PFSK-1 (cell line): Measurements from ENCODE around the gene RAB9A.

Experiments used
- POLR2AphosphoS5 ChIP-seq: IDR thresholded peaks from 2 replicates; pipeline ENCODE4 v1.6.1; 2012; ENCODE audit warnings: low read depth, mild to moderate bottlenecking, control low read depth, low read length, moderate library complexity
- TAF1 ChIP-seq: IDR thresholded peaks from 2 replicates; pipeline ENCODE4 v1.6.1; 2012; ENCODE audit warnings: low read length, control low read depth, borderline replicate concordance; ENCODE audit not compliant: insufficient read depth
- TF ChIP-seq, protein P1 (sequence below), 2 experiments: IDR thresholded peaks; 2 replicates each; pipeline versions ENCODE4 v1.6.1 to v1.8.0; 2011 to 2012; ENCODE audit warnings: low read depth in 2 of 2, low read length in 2 of 2, control low read depth in 1 of 2, inconsistent platforms in 1 of 2, mild to moderate bottlenecking in 1 of 2, moderate library complexity in 1 of 2; ENCODE audit not compliant: insufficient read depth in 1 of 2

DNA sequence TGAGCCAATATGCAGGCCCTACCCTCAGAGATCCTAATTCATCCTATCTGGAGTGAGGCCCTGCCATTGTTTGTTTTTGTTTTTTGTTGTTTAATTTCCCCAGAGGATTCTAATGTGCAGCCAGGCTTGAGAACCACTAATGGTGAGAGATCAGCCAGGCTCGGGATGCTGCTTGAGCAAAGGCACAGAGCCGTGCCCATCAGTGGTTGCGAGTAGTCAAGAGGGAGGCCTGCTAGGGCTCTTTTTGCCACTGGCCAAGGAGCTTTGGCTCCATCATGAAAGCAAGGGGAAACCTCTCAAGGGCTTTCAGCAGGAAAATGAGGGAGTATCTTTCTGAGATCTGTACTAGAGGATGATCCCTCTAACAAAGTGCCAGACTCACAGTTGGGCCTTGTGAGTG, 33.3 kb upstream of the RAB9A start:
- no peak for TF ChIP-seq TAF1
- no peak for TF ChIP-seq POLR2AphosphoS5
- TF ChIP-seq, protein P1, sequence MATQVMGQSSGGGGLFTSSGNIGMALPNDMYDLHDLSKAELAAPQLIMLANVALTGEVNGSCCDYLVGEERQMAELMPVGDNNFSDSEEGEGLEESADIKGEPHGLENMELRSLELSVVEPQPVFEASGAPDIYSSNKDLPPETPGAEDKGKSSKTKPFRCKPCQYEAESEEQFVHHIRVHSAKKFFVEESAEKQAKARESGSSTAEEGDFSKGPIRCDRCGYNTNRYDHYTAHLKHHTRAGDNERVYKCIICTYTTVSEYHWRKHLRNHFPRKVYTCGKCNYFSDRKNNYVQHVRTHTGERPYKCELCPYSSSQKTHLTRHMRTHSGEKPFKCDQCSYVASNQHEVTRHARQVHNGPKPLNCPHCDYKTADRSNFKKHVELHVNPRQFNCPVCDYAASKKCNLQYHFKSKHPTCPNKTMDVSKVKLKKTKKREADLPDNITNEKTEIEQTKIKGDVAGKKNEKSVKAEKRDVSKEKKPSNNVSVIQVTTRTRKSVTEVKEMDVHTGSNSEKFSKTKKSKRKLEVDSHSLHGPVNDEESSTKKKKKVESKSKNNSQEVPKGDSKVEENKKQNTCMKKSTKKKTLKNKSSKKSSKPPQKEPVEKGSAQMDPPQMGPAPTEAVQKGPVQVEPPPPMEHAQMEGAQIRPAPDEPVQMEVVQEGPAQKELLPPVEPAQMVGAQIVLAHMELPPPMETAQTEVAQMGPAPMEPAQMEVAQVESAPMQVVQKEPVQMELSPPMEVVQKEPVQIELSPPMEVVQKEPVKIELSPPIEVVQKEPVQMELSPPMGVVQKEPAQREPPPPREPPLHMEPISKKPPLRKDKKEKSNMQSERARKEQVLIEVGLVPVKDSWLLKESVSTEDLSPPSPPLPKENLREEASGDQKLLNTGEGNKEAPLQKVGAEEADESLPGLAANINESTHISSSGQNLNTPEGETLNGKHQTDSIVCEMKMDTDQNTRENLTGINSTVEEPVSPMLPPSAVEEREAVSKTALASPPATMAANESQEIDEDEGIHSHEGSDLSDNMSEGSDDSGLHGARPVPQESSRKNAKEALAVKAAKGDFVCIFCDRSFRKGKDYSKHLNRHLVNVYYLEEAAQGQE (IDR thresholded peaks at IDR 0.05; ENCODE audit: insufficient read depth in 1 of 2, low read depth in 2 of 2, low read length in 2 of 2), result no peak
